ENCODE measurements around the gene AADACL4. TPM values are rescaled to one million over a fixed set of nuclear protein-coding genes. Genes with fewer than 3 reads are reported as not detected.
"Not testable (repeated sequence)": the region's sequence is repeated elsewhere in the genome, so short reads cannot be mapped to it uniquely, and the experiment has no call there.

Gene AADACL4
- total and polyA plus RNA-seq, 2 experiments from 2014 or later: 0.20 TPM; not detected in 1

GRCh38 chr1:12709696-12710095 lies 65.8 kb downstream of the AADACL4 start:
- no peaks in the 10 kb centered on the region for H3K27me3 ChIP-seq
- DNase-seq (ENCODE audit: low spot score): no peak

DNA sequence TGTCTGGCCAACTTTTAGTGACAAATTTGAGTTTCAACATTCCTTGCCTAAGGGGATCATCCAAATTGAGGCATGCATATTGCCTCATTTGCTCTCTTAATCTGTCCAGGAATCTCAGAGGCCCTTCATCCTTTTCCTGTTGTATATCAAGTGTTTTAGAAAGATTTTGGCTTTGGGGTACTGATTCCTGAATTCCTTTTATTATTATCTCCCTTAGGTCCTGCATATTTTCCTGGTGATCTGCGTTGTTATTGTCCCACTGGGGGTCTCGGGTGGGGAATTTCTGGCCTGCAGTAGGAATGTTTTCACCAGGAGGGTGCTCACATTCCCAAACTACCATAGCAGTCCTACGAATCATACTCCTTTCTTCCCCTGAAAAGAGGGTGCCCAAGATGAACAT lies 67.7 kb downstream of the AADACL4 start:
- TF ChIP-seq EZH2 (IDR thresholded peaks at IDR 0.05; ENCODE audit: borderline replicate concordance): no peak
- TF ChIP-seq EZH2phosphoT487 (IDR thresholded peaks at IDR 0.05; ENCODE audit: low read depth, severe bottlenecking, unreplicated experiment): no peak
- TF ChIP-seq, protein P1, sequence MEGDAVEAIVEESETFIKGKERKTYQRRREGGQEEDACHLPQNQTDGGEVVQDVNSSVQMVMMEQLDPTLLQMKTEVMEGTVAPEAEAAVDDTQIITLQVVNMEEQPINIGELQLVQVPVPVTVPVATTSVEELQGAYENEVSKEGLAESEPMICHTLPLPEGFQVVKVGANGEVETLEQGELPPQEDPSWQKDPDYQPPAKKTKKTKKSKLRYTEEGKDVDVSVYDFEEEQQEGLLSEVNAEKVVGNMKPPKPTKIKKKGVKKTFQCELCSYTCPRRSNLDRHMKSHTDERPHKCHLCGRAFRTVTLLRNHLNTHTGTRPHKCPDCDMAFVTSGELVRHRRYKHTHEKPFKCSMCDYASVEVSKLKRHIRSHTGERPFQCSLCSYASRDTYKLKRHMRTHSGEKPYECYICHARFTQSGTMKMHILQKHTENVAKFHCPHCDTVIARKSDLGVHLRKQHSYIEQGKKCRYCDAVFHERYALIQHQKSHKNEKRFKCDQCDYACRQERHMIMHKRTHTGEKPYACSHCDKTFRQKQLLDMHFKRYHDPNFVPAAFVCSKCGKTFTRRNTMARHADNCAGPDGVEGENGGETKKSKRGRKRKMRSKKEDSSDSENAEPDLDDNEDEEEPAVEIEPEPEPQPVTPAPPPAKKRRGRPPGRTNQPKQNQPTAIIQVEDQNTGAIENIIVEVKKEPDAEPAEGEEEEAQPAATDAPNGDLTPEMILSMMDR (IDR thresholded peaks at IDR 0.05; ENCODE audit: poor library complexity): no peak
- DNase-seq (ENCODE audit: low spot score): no peak
- peaks cover 14% of the 10 kb centered on the region for H3K4me1 ChIP-seq (ENCODE audit: insufficient read depth)
- no peak overlapping the region for H3K4me3 ChIP-seq
- no peak overlapping the region for H3K4me2 ChIP-seq
- WGBS (ENCODE audit: low lambda C conversion rate, missing lambda C conversion rate): 59% methylated on average over 3 of the region's 3 CpGs
- no peak overlapping the region for H3K27ac ChIP-seq
- H3K79me2 ChIP-seq: no peaks in the 10 kb centered on the region
- no peaks in the 10 kb centered on the region for H3K9me3 ChIP-seq (ENCODE audit: low read depth)
- H3K9me2 ChIP-seq (replicated peaks; ENCODE audit: insufficient read depth): no peaks in the 10 kb centered on the region
- no peaks in the 10 kb centered on the region for H3K27me3 ChIP-seq
- no peaks in the 10 kb centered on the region for H4K20me1 ChIP-seq (ENCODE audit: insufficient read depth, poor library complexity, severe bottlenecking)
- H2AFZ ChIP-seq: no peak overlapping the region
- no peaks in the 10 kb centered on the region for H3K36me3 ChIP-seq (replicated peaks; ENCODE audit: insufficient read depth, low read depth)

More at GRCh38 chr1:12709696-12710095, 65.8 kb downstream of the AADACL4 start:
- Histone ChIP-seq H3K79me2 (no peaks in the 10 kb centered on the region), H3K4me2 (no peak overlapping the region), H3K4me1 (ENCODE audit: insufficient read depth) (peaks cover 14% of the 10 kb centered on the region), H3K4me3 (no peak overlapping the region), H3K9me3 (ENCODE audit: low read depth) (no peaks in the 10 kb centered on the region), H2AFZ (no peak overlapping the region), H3K36me3 (replicated peaks; ENCODE audit: insufficient read depth, low read depth) (no peaks in the 10 kb centered on the region), H3K9me2 (replicated peaks; ENCODE audit: insufficient read depth) (no peaks in the 10 kb centered on the region), H3K27ac (peak overlapping the region; percentile 89), H4K20me1 (ENCODE audit: insufficient read depth, poor library complexity, severe bottlenecking) (no peaks in the 10 kb centered on the region)
- TF ChIP-seq EZH2phosphoT487 (IDR thresholded peaks at IDR 0.05; ENCODE audit: low read depth, severe bottlenecking, unreplicated experiment) (no peak), EZH2 (IDR thresholded peaks at IDR 0.05; ENCODE audit: borderline replicate concordance) (no peak)
- TF ChIP-seq, protein P1 (IDR thresholded peaks at IDR 0.05; ENCODE audit: poor library complexity): no peak
- WGBS (ENCODE audit: low lambda C conversion rate, missing lambda C conversion rate): 78% methylated on average over 3 of the region's 3 CpGs

- peaks cover 14% of the 10 kb centered on the region for H3K4me1 ChIP-seq (ENCODE audit: insufficient read depth)
- no peak for TF ChIP-seq EZH2phosphoT487 (IDR thresholded peaks at IDR 0.05; ENCODE audit: low read depth, severe bottlenecking, unreplicated experiment)
- TF ChIP-seq EZH2 (IDR thresholded peaks at IDR 0.05; ENCODE audit: borderline replicate concordance): no peak
- TF ChIP-seq, protein P1 (IDR thresholded peaks at IDR 0.05; ENCODE audit: poor library complexity): no peak
- no peak overlapping the region for H3K27ac ChIP-seq
- no peaks in the 10 kb centered on the region for H3K79me2 ChIP-seq
- H3K36me3 ChIP-seq (replicated peaks; ENCODE audit: insufficient read depth, low read depth): no peaks in the 10 kb centered on the region
- DNase-seq (ENCODE audit: low spot score): no peak
- no peaks in the 10 kb centered on the region for H4K20me1 ChIP-seq (ENCODE audit: insufficient read depth, poor library complexity, severe bottlenecking)
- no peaks in the 10 kb centered on the region for H3K27me3 ChIP-seq
- H3K9me3 ChIP-seq (ENCODE audit: low read depth): no peaks in the 10 kb centered on the region
- WGBS (ENCODE audit: low lambda C conversion rate, missing lambda C conversion rate): 58% methylated on average over 1 of the region's 1 CpG
- H3K4me2 ChIP-seq: no peak overlapping the region
- H2AFZ ChIP-seq: no peak overlapping the region
- H3K4me3 ChIP-seq: no peak overlapping the region
- no peaks in the 10 kb centered on the region for H3K9me2 ChIP-seq (replicated peaks; ENCODE audit: insufficient read depth)
These were observed 68.2 kb downstream of the AADACL4 start for GRCh38 chr1:12712076-12712475.

DNA sequence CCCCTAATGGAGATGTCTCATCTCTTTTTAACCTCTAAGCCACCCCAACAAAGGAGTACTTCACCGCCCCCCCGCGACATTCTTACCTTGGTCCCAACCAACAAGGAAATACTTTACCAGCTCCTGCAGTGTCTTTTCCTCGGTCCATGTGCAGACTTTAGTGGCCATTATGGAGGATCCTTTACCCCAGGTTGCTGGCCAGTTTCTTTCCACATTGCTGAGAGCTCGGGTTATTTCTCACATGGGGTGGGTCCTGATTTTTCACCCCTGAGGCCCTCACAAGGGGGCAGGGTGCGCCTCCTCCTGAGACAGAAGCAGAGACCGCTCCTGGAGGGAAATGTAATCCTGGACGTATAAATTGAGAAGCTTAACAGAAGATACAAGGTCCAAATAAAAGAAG lies 69.0 kb downstream of the AADACL4 start:
- H2AFZ ChIP-seq: no peak overlapping the region
- WGBS (ENCODE audit: low lambda C conversion rate, missing lambda C conversion rate): 88% methylated on average over 8 of the region's 8 CpGs
- H4K20me1 ChIP-seq (ENCODE audit: insufficient read depth, poor library complexity, severe bottlenecking): no peaks in the 10 kb centered on the region
- H3K4me3 ChIP-seq: no peak overlapping the region
- H3K36me3 ChIP-seq (replicated peaks; ENCODE audit: insufficient read depth, low read depth): no peaks in the 10 kb centered on the region
- no peaks in the 10 kb centered on the region for H3K9me2 ChIP-seq (replicated peaks; ENCODE audit: insufficient read depth)
- no peak overlapping the region for H3K27ac ChIP-seq
- no peaks in the 10 kb centered on the region for H3K79me2 ChIP-seq
- TF ChIP-seq, protein P1 (IDR thresholded peaks at IDR 0.05; ENCODE audit: poor library complexity): no peak
- no peak for TF ChIP-seq EZH2 (IDR thresholded peaks at IDR 0.05; ENCODE audit: borderline replicate concordance)
- TF ChIP-seq EZH2phosphoT487 (IDR thresholded peaks at IDR 0.05; ENCODE audit: low read depth, severe bottlenecking, unreplicated experiment): no peak
- no peak for DNase-seq (ENCODE audit: low spot score)
- no peaks in the 10 kb centered on the region for H3K9me3 ChIP-seq (ENCODE audit: low read depth)
- H3K4me2 ChIP-seq: no peak overlapping the region
- H3K4me1 ChIP-seq (ENCODE audit: insufficient read depth): peaks cover 14% of the 10 kb centered on the region
- no peaks in the 10 kb centered on the region for H3K27me3 ChIP-seq

DNA sequence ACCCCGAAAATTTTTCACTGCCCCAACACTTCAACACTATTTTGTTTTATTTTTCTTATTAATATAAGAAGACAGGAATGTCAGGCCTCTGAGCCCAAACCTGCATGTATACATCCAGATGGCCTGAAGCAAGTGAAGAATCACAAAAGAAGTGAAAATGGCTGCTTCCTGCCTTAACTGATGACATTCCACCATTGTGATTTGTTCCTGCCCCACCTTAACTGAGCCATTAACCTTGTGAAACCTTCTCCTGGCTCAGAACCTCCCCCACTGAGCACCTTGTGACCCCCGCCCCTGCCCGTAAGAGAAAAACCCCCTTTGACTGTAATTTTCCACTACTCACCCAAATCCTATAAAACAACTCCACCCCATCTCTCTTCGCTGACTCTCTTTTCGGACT lies 69.8 kb downstream of the AADACL4 start:
- WGBS (ENCODE audit: low lambda C conversion rate, missing lambda C conversion rate): 72% methylated on average over 5 of the region's 5 CpGs
- H3K79me2 ChIP-seq; DNase-seq (ENCODE audit: low spot score): not testable (repeated sequence)

More for the DNA sequence above, 69.8 kb downstream of the AADACL4 start:
- not testable (repeated sequence) for H2AFZ ChIP-seq; H4K20me1 ChIP-seq (ENCODE audit: insufficient read depth, poor library complexity, severe bottlenecking); H3K4me3 ChIP-seq; H3K36me3 ChIP-seq (replicated peaks; ENCODE audit: insufficient read depth, low read depth); H3K9me2 ChIP-seq (replicated peaks; ENCODE audit: insufficient read depth); H3K27ac ChIP-seq; H3K27me3 ChIP-seq; H3K9me3 ChIP-seq (ENCODE audit: low read depth); H3K4me2 ChIP-seq
- peaks cover 14% of the 10 kb centered on the region for H3K4me1 ChIP-seq (ENCODE audit: insufficient read depth)

Data from hepatocyte (in vitro differentiated cells).